ENCODE data around the gene TFG.

Gene TFG

DNA sequence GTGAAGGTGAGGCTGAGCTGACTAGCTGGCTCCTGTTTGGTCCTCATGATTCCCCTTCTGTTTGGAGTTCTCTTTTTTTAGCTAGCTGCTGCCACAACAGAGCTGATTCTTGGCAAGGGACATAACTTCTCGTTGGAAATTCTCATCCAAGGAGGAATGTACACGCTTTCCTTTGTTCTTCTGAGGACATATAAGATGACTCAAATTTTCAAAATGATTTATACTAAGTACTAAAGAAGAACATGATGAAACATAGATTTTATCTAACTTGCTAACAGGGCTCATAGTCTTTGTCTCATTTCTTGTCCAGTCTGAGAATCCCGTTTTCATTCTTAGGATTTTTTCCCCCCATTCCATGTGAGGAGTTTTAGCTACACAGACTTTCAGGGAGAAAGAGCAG is 2.9 kb upstream of the TFG start:
- no peak for DNase-seq (ENCODE audit: low read depth, low spot score)

DNA sequence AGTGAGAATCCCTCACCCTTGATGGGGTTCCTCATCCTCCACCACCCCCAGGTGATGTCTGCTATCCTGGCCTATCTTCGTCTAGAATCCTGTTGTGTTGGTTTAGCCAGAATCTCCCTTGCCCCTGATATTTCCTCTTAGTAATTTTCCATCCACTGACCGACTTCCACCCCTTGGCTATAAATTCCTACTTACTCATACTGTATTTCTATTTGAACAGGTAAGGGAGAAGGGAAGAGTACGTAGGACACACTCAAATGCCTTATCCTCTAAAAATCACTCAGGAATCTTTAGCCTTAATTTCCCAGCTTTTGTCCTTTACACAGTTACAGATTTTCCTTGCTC is 678 bp upstream of the TFG start:
- DNase-seq (ENCODE audit: low read depth, low spot score), result no peak

DNA sequence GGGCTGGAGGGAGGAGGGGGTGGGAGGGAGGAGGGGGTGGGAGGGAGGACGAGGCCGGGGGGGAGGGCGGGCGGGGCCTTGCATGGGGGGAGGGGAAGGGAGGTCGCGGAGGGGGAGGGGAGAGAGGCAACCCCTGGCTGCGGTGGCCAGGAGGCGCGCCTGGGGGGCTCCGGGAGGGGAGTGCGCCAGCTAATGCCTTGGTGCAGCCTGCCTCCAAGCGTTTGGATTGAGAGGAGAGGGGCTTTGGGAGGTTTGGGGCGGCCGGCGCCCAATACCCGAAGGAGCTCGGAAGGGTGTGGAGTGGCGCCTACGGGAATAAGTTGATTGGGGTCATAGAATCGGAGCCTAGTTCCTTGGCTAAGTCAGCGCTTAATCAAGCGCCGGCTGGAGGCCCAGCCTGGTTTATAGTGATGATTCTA is 557 bp downstream of the TFG start:
- peak; percentile 58 for DNase-seq (ENCODE audit: low read depth, low spot score)

DNA sequence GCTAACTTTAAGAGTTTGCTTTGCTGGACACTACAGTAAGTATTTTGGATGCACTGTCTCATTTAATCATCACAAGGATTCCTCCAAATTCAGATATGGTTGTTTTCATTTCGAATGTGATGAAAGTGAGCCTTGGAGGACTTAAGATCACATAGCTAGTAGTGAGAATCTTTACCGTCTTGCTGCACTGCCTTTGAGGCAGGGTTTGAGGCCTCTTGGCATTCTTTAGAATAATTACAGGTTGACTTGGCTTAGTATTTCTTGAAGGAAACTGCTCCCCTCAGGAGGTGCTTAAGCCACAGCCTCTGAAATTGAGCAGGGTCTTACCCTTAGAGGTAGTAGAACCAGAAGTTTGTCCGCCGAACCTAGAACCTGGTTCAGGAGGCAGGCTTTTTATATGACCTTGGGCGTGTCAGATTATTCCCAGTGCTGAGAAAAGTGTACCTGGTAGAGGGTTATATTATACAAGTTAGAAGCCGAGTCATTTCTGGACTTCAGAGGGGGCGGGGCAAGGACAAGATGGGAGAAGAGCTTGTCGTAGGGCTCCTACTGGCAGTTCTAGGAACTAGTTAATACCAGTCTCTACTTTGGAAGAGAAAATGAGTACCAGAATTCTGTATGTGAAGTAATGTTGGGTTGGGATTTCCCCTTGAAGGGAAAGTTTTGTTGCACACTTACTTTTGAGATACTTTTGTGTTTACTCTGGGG is 1.1 kb downstream of the TFG start:
- peak; percentile 62 for DNase-seq (ENCODE audit: low read depth, low spot score)

DNA sequence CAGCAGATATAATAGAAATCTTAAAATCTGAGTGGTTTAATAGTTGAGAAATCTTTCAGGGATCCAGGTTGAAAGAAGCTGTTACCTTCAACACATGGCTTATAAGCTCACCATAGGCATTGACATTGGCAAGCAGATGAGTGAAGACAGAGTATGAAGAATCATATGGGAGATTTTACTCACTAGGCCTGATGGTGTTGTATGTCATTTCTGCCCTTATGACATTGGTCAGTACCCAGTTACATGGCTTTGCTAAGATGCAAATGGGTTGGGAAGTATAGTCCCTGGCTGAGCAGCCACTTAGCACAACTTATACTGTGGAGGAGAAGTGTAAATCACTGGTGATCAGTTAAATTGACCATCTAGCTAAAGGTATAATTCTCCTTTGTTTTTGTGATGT is 5.9 kb downstream of the TFG start:
- no peak for DNase-seq (ENCODE audit: low read depth, low spot score)

DNA sequence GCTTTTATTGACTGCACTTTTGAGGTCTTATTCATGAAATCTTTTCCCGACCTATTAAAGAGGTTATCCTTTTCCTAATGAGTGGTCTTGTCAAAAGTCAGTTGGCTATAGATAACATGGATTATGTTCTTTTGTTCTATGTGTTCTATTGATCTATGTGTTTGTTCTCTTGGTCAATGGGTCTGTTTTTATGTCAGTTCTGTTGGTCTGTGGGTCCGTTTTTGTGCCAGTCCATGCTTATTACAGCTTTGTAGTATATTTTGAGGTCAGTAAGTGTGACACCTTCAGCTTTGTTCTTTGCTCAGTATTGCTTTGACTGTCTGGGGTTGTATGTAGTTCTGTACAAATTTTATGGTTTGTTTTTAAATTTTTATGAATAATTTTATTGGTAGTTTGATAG is 7.8 kb downstream of the TFG start:
- DNase-seq (ENCODE audit: low read depth, low spot score), result no peak

DNA sequence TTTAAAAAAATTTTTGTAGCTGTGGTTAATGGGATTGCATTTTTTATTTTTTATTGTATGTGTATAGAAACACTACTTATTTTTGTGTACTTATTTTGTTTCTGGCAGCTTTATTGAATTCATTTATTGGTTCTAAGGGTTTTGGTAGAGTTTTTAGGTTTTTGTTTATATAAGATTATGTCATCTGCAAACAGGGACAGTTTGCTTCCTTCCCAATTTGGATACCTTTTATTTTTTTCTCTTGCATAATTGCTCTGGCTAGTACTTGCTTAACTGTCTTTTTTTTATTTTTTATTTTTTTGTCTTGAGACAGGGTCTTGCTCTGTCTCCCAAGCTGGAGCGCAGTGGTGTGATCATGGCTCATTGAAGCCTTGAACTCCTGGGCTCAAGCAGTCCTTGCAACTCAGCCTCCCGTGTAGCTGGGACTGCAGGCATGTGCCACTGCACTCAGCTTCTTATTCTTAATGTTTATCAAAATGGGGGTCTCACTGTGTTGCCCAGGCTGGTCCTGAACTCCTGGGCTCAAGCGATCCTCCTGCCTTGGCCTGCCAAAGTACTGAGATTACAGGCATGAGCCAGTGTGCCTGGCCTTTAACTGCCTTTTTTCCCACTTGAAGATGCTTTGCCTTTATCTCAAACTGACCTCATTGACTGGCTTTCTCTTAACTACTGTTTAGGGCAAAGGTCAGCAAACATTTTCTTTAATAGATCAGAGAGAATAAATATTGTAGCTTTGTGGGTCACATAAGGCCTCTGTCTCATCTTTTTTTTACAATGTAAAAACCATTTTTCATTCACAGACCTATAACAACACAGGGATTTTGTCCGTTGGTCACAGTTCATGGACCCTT is 8.6 kb downstream of the TFG start:
- no peak for DNase-seq (ENCODE audit: low read depth, low spot score)

DNA sequence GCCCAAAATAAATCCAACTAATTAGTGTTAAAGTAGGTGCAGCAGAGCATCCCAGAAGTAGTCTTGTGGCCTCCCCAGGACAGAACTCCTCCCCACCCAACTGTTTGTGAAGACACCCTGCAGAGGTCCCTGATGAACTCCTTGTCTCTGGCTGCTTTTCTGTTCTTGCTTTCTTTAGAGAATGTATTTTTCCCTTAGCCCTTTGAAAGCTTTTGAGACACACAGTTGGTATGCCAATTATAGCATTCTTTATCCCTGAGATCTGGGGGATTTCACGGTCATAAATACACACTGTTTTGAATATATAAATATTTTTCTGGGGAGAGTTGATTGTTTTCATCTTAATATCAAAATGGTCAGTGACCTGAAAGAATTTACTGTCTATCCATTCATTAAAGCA is 9.8 kb downstream of the TFG start:
- peak; percentile 33 for DNase-seq (ENCODE audit: low read depth, low spot score)

DNA sequence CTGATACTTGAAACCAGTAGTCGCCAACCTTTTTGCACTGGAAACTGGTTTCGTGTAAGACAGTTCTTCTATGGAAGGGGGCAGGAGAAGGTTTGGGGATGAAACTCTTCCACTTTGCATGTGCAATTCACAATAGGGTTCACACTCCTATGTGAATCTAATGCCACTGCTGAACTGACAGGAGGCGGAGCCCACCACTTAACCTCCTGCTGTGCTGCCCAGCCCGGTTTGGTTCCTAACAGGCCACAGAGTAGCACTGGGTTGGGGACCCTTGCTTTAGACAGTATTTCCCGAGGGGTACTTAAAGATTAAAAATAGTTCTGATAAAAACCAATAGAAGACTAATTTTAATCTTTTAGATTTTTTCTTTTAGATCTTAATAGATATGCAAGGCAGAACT is 11.1 kb downstream of the TFG start:
- DNase-seq (ENCODE audit: low read depth, low spot score), result no peak

DNA sequence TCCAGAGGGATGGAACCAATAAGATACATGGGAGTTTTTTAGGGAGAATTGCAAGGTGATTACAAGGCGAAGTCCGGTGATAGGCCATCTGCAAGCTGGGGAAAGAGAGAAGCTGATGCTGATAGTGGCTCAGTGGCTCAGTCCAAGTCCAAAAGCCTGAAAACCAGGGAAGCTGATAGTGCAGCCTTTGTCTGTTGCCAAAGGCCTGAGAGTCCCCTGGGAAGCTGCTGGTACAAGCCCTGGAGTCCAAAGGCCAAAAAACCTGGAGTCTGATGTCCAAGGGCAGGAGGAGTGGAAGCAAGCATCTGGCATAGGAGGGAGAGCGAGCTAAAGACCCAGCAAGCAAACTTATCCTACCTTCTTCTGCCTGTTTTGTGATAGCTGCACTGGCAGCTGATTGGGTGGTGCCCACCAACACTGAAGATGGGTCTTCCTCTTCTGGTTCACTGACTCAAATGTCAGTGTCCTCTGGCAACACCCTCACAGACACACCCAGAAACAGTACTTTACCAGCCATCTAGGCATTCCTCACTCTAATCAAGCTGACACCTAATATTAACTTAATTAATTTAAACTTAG is 16.7 kb downstream of the TFG start:
- DNase-seq (ENCODE audit: low read depth, low spot score), result no peak

DNA sequence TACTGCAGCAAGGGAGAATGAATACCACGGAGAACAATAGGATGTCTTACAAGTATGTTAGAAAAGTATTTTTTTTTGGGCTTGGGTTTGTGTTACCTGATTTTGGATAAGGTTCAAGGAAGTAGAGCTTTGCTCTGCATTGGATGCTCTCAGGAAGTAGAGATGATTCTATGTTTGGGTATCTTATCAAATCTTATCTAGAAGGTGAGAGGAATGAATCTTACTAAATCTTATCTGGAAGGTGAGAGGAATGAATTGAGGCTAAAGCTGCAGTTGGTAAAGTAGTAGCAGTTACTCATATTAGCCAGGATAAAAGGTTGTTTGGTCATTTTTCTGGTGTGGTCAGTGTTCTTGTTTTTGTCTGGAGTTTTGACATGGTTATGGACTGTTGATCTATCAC is 17.4 kb downstream of the TFG start:
- no peak for DNase-seq (ENCODE audit: low read depth, low spot score)

DNA sequence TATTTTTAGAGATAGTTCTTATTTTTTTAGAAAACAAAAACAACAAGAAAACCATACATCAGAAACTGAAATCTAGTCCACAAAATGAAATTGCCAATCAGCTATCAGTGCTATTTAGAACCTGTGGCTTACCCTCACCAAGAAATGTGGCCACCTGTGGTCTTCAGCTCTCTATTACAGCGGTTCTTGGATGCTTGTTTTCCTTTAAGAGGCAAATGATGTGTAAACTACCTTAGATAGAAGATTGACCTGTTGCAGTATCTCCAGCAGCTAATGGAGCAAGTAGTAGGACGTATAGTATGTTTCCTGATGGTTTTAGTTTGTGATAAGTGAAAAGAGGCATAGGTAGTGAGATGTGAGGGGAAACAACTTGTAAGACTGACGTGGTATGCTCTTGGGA is 21.2 kb downstream of the TFG start:
- DNase-seq (ENCODE audit: low read depth, low spot score), result no peak

DNA sequence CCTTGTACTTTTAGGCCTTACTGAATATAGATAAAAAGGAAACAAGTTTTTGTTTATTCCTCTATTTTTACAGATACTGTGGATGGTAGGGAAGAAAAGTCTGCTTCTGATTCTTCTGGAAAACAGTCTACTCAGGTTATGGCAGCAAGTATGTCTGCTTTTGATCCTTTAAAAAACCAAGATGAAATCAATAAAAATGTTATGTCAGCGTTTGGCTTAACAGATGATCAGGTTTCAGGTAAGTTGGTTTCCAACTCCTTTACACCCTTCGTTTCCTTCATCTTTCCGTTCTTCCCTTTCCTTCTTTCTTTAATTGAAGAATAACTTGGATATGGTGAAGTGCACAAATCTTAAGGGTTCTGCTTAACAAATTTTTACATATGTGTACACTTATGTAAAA is 23.1 kb downstream of the TFG start:
- DNase-seq (ENCODE audit: low read depth, low spot score), result no peak

DNA sequence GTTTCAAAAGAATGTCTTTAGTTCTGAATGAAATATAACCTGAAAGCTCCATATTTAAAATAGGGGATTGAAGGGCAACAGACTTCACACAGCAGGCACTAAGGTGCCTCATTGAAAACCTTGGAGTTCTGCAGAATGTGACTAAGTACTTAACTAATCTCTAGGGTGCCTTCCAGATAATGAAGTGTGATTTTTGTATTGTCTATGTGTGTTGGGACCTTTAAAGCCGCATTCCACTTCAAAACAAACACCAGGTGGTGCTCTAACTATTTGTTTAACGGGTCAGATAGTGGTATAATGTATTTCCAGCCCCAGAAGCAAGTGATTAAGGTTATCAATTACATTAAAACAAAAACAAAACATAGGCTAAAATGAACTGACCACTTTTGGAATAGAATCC is 28.0 kb downstream of the TFG start:
- peak; percentile 38 for DNase-seq (ENCODE audit: low read depth, low spot score)

DNA sequence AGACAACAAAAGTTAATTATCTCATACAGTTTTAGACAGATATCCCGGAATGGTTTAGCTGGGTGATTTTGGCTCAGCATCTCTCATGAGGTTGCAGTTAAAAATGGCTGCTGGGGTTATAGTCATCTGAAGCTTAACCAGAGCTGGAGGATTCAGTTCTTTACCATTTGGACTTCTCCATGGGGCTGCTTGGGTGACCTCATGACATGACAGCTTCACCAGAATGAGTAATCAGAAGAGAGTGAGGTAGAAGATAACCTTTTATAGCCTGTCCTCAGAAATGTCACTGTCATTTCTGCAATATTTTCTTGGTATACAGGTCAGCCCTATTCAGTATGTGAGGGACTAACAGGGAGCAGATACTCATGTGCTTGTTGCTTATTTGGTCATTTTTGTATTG is 30.9 kb downstream of the TFG start:
- no peak for DNase-seq (ENCODE audit: low read depth, low spot score)

DNA sequence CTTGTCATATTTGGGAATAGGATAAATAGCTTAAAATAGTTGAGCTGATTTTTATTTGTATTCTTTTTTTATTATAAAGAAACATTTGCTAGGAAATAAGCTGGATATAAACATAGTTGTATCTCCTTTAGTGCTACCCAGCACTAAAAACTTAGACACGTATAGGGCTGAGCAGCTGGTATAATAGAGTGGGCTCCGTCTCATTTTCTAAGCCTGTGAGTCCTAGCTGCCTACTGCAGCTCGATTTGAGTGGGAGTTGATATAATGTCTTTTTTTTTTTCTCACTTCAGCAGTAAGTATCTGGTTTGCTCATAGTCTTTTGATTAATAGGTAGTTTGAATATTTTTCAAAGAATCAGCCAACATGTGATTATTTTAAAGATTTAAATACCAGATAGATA is 34.2 kb downstream of the TFG start:
- no peak for DNase-seq (ENCODE audit: low read depth, low spot score)

DNA sequence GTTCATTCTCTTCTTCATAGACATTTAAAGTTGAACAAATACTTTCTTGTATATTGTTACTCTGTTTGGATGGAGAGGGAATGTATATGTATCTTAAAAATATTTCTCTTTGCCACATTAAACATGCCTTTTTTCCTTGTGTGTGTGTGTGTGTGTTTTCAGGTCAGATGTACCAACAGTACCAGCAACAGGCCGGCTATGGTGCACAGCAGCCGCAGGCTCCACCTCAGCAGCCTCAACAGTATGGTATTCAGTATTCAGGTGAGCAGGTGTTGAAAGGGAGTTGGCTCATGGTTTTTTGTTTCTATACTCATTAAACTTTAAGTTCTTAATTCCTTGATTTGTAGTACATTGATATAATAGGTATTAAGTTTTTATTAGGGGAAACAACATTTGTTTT is 35.4 kb downstream of the TFG start:
- no peak for DNase-seq (ENCODE audit: low read depth, low spot score)

DNA sequence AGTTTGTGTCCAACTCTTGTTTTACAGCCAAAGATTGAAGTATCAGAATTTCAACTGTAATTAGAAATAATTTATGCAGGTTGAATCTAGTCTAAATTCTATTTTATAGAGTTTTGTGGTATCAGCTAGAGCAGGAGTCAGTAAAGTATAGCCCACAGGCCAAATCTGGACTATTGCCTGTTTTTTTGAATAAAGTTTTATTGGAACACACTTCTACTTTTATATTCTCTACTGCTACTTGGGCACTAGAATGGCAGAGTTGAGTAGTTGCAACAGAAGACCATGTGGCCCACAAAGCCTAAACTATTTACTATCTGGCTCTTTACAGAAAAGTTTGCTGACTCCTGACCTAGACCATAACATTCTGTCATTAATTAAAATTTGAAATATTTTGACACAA is 36.3 kb downstream of the TFG start:
- DNase-seq (ENCODE audit: low read depth, low spot score), result no peak

DNA sequence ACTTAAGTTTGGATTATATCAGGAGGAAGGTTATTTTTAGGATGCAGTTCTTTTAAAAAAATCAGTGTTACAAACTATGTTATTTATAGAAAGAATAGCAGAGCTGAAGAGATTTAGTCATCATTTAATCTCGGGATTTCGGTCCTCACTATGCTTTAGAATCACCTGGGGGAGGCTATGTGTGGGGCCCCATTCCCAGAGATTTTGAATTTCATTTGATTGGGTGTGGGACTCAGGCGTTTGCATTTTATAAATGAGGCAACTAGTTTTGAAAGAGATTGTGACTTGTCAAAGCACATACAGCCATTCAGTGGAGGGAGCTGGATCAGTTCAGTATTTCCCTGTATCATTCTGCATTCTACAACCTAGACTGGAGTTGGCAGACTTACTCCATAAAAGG is 36.8 kb downstream of the TFG start:
- DNase-seq (ENCODE audit: low read depth, low spot score), result no peak

DNA sequence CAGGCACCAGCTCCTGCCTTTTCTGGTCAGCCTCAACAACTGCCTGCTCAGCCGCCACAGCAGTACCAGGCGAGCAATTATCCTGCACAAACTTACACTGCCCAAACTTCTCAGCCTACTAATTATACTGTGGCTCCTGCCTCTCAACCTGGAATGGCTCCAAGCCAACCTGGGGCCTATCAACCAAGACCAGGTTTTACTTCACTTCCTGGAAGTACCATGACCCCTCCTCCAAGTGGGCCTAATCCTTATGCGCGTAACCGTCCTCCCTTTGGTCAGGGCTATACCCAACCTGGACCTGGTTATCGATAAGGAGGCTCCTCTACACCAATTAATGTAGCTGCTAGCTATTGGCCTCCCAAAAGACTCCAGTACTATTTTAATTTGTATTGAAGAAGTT is 38.9 kb downstream of the TFG start:
- DNase-seq (ENCODE audit: low read depth, low spot score), result no peak

DNA sequence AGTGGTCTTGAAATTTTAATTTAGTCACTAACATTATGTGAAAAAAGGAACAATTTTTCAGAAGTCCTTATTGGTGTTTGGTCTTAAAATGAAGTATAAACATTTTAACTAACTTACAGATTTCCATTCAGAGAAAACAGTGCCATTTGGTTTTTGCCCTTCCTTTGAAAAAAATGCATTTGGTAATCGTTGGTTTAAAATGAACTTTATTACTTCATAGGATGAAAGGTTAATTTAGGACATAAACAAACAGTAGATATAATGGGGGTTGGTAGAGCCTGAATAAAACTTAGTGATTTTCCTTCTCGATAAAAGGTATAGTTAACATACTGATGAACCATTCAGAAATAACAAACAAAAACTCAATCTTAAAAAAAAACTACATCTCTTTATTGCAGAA is 39.7 kb downstream of the TFG start:
- DNase-seq (ENCODE audit: low read depth, low spot score), result no peak

DNA sequence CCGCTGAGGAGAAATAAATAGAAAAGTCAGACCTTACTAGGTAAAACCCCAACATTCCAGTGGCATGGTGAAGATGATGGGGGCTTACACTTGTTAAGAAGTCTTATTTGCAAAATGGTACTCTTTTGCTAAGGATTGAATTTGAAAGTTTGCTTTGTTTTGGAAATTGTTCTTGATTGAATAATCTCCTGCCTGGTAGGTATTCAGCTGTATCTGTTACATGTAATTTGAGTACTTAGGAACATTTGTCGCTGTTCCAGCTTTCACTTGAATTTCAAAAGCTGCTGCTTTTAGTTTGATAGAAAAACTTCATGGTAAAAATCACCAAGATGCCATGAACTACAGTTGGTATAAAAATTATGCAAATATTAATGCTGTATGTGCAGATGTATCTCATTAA is 44.6 kb downstream of the TFG start:
- peak; percentile 21 for DNase-seq (ENCODE audit: low read depth, low spot score)
